Measurements from ENCODE around the gene MEF2A.
A peak's percentile ranks its signal among the peaks of the same experiment; 100 is the strongest.

Gene MEF2A

DNA sequence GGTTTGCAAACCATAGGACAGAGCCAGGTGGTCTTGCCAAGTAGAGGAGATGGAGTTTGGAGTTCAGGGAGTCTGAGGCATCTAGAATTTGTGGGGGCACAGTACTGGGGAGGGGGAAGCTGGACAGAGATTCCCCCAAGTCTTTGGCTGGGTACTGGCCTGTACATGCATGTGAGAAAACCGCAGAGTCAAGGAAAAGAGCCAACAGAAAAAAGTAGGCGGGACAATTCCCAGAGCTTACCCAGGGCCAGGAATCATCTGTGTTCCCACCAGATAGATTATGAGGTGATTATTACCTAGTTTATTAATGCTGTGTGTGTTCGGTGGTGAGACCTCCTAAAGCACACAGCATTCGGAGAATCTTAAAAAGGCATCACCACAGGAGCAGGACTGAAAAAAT lies 156.1 kb downstream of the MEF2A start:
- TF ChIP-seq, protein P1, sequence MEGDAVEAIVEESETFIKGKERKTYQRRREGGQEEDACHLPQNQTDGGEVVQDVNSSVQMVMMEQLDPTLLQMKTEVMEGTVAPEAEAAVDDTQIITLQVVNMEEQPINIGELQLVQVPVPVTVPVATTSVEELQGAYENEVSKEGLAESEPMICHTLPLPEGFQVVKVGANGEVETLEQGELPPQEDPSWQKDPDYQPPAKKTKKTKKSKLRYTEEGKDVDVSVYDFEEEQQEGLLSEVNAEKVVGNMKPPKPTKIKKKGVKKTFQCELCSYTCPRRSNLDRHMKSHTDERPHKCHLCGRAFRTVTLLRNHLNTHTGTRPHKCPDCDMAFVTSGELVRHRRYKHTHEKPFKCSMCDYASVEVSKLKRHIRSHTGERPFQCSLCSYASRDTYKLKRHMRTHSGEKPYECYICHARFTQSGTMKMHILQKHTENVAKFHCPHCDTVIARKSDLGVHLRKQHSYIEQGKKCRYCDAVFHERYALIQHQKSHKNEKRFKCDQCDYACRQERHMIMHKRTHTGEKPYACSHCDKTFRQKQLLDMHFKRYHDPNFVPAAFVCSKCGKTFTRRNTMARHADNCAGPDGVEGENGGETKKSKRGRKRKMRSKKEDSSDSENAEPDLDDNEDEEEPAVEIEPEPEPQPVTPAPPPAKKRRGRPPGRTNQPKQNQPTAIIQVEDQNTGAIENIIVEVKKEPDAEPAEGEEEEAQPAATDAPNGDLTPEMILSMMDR (conservative IDR thresholded peaks at IDR 0.05) = no peak
- H3K27ac ChIP-seq = no peak overlapping the region

DNA sequence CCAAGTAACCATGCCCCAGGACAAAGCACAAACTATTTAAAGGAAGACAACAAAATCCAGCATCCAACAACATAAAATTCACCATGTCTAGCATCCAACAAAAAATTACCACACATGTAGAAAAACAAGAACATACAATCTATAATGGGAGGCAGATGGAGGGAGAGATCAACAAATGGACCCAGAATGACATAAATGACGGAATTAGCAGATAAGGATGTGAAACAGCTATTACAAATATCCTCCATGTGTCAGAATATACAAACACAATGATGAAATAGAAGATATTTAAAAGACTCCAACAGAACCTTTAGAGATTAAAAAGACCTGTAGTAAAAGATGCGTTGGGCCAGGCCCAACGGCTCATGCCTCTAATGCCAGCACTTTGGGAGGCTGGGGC lies 156.6 kb downstream of the MEF2A start:
- H3K27ac ChIP-seq = no peak overlapping the region

DNA sequence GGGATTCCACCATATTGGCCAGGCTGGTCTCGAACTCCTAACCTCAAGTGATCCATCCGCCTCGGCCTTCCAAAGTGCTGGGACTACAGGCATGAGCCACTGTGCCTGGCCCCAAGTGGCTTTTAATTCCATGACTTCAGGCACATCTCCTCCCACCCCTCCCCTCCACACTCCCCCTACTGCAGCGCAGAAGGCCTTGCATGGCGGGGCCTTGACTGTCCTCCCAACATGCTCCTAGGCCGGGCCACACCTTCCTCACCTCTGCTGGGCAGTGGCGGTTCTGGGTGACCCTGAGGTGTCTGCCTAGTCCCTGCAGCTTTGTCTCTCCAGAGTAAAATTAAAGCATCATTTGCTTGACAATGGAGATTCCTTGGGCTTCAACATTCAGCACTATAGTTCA lies 160.5 kb downstream of the MEF2A start:
- TF ChIP-seq, protein P1 (conservative IDR thresholded peaks at IDR 0.05) = no peak
- no peak overlapping the region for H3K27ac ChIP-seq

More for the DNA sequence above, 156.6 kb downstream of the MEF2A start:
- TF ChIP-seq, protein P1 (conservative IDR thresholded peaks at IDR 0.05) = no peak

- TF ChIP-seq, protein P1 (conservative IDR thresholded peaks at IDR 0.05) = no peak
- no peak overlapping the region for H3K27ac ChIP-seq
Observed at GRCh38 chr15:99727330-99727729, 161.5 kb downstream of the MEF2A start.

GRCh38 chr15:99727733-99728132 lies 161.9 kb downstream of the MEF2A start:
- H3K27ac ChIP-seq = no peak overlapping the region
- TF ChIP-seq, protein P1 (conservative IDR thresholded peaks at IDR 0.05) = no peak

DNA sequence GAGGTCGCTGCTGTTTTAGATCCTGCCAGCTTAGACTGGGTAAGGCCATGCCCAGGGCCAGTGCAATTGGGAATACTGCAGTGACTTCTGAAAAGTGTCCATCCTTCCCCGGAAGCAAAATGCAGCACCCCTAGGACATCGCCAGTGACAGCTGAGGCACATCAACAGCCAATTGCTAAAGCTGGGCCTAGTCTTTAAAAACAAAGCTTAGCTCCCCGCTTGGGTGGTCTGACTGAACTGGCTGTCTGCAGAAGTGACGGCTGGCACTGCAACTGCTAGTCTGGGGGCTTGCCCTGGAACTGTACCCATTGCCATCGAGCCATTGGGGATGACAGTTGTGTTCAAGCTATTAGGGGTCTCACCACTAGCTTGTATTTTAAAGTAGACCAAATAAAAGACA lies 163.1 kb downstream of the MEF2A start:
- H3K27ac ChIP-seq = peak overlapping the region; percentile 16; the same call in 1 of the 2 replicates
- TF ChIP-seq, protein P1 (conservative IDR thresholded peaks at IDR 0.05) = no peak

DNA sequence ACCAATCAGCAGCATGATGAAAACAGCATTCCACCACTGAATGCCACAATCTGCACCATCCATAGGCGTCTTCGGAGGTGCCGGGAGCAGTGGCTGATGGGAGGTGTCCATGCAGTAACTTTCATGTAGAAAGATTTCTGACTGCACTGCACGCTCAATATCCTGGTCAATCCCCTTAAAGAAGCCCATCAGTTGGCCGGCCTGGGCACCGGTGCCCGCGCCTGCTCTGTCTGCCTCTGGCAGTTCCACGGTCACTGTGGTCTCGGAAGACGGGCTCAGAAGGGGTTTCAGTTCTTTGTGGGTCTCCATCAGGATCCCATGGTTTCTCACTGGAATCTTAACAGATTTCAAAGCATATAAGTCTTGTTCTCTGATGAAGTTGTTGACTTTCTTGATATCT lies 163.5 kb downstream of the MEF2A start:
- TF ChIP-seq, protein P1 (conservative IDR thresholded peaks at IDR 0.05) = no peak
- H3K27ac ChIP-seq = peak overlapping the region; percentile 16; the same call in 1 of the 2 replicates
